OCI-LY1 (cell line): ENCODE measurements around the gene RAB11FIP3.

Experiments used
- H2AFZ ChIP-seq: fragments of 200-600 bp; sonication (generic), shearing (Covaris generic); 2 replicates; pipeline ENCODE4 v1.6.0; 2014; ENCODE audit warnings: antibody characterized with exemption, mild to moderate bottlenecking, low read length
- H3F3A ChIP-seq: fragments of 200-600 bp; sonication (generic), shearing (Covaris generic); 2 replicates; pipeline ENCODE4 v1.6.0; 2014; ENCODE audit warnings: mild to moderate bottlenecking, antibody characterized with exemption, low read length, moderate library complexity; ENCODE audit not compliant: insufficient read depth
- H3K27ac ChIP-seq: fragments of 200-600 bp; sonication (generic); 2 replicates; pipeline ENCODE4 v1.5.1; 2014; ENCODE audit warnings: low read length, mixed run types, mild to moderate bottlenecking, low read depth; ENCODE audit not compliant: poor library complexity, severe bottlenecking
- H3K27me3 ChIP-seq: fragments of 200-600 bp; sonication (generic); 2 replicates; pipeline ENCODE4 v1.6.0; 2014; ENCODE audit warnings: antibody characterized with exemption, mild to moderate bottlenecking, low read length, moderate library complexity; ENCODE audit not compliant: insufficient read depth
- H3K36me3 ChIP-seq: fragments of 200-600 bp; sonication (generic); 2 replicates; pipeline ENCODE4 v1.6.1; 2014; ENCODE audit warnings: mild to moderate bottlenecking, antibody characterized with exemption, low read length, moderate library complexity, mixed read lengths; ENCODE audit not compliant: insufficient read depth
- H3K4me1 ChIP-seq: fragments of 200-600 bp; sonication (generic); 2 replicates; pipeline ENCODE4 v1.5.1; 2014; ENCODE audit warnings: mild to moderate bottlenecking, low read length, moderate library complexity; ENCODE audit not compliant: insufficient read depth, severe bottlenecking
- H3K4me2 ChIP-seq: fragments of 200-600 bp; sonication (generic), shearing (Covaris generic); 2 replicates; pipeline ENCODE4 v1.6.1; 2014; ENCODE audit warnings: low read length
- H3K4me3 ChIP-seq: fragments of 200-600 bp; sonication (generic); 2 replicates; pipeline ENCODE4 v1.5.1; 2014; ENCODE audit warnings: low read length, low read depth, mild to moderate bottlenecking, mixed read lengths; ENCODE audit not compliant: poor library complexity, severe bottlenecking
- H3K79me2 ChIP-seq: fragments of 200-600 bp; shearing (Covaris generic); 2 replicates; pipeline ENCODE4 v1.6.1; 2016; ENCODE audit warnings: mixed run types, low read length, mixed read lengths; ENCODE audit not compliant: insufficient read depth
- H3K9ac ChIP-seq: fragments of 200-600 bp; sonication (generic), shearing (Covaris generic); 2 replicates; pipeline ENCODE4 v1.6.1; 2014; ENCODE audit warnings: mild to moderate bottlenecking, low read length, mixed read lengths
- H3K9me2 ChIP-seq: fragments of 200-600 bp; sonication (generic), shearing (Covaris generic); 2 replicates; pipeline ENCODE4 v1.6.1; 2014; ENCODE audit warnings: low read depth, mild to moderate bottlenecking, low read length, mixed read lengths
- H3K9me3 ChIP-seq: fragments of 200-600 bp; shearing (Covaris generic); 2 replicates; pipeline ENCODE4 v1.6.1; 2014; ENCODE audit warnings: low read length, mixed read lengths
- H4K20me1 ChIP-seq: fragments of 200-600 bp; sonication (generic), shearing (Covaris generic); 2 replicates; pipeline ENCODE4 v1.6.0; 2016; ENCODE audit warnings: mild to moderate bottlenecking, low read length; ENCODE audit not compliant: insufficient read depth
- CTCF ChIP-seq: fragments of 200-600 bp; sonication (generic), shearing (Covaris generic); IDR thresholded peaks from 2 replicates; pipeline ENCODE4 v1.5.1; 2017; ENCODE audit warnings: mild to moderate bottlenecking, antibody characterized with exemption, low read length, moderate library complexity, mixed read lengths
- EZH2 ChIP-seq: fragments of 200-600 bp; sonication (generic), shearing (Covaris generic); IDR thresholded peaks from 2 replicates; pipeline ENCODE4 v1.8.0; 2017; ENCODE audit warnings: borderline replicate concordance, mixed run types, mild to moderate bottlenecking, antibody characterized with exemption, low read length, moderate library complexity, mixed read lengths

RAB11FIP3 gene

GRCh38 chr16:381012-381788 is 44.2 kb upstream of the RAB11FIP3 start:
- no peaks in the 10 kb centered on the region for H4K20me1 ChIP-seq
- H3K4me3 ChIP-seq: peak overlapping the region; percentile 98
- H3K9me2 ChIP-seq: no peaks in the 10 kb centered on the region
- no peak overlapping the region for H3K27ac ChIP-seq
- H3K4me2 ChIP-seq: peak overlapping the region; percentile 96
- peaks cover 37% of the 10 kb centered on the region for H3K4me1 ChIP-seq
- H3F3A ChIP-seq: no peaks in the 10 kb centered on the region
- H3K79me2 ChIP-seq: no peaks in the 10 kb centered on the region
- no peaks in the 10 kb centered on the region for H3K9me3 ChIP-seq
- no peak overlapping the region for H2AFZ ChIP-seq
- H3K9ac ChIP-seq: peak overlapping the region; percentile 97
- H3K36me3 ChIP-seq: peaks cover 10% of the 10 kb centered on the region
- TF ChIP-seq CTCF (no peak), EZH2 (no peak)
- no peaks in the 10 kb centered on the region for H3K27me3 ChIP-seq

GRCh38 chr16:381789-382717 is 43.4 kb upstream of the RAB11FIP3 start, which contains the start of gene PGAP6:
TSS of gene PGAP6 (minus strand) at chr16:381978. CDS start at chr16:381821, 157 bp downstream.
- Histone ChIP-seq H3K4me3 (peak within 1 kb of the TSS; percentile 98), H3K27me3 (no peaks in the 10 kb centered on the region), H3K4me2 (peak within 1 kb of the TSS; percentile 96), H4K20me1 (no peaks in the 10 kb centered on the region), H3K9me3 (no peaks in the 10 kb centered on the region), H3K79me2 (no peaks in the 10 kb centered on the region), H2AFZ (no peak within 1 kb of the TSS), H3K36me3 (peaks cover 4% of the 10 kb centered on the region), H3F3A (no peaks in the 10 kb centered on the region), H3K9ac (peak within 1 kb of the TSS; percentile 97), H3K4me1 (peaks cover 40% of the 10 kb centered on the region), H3K27ac (peak within 1 kb of the TSS; percentile 91), H3K9me2 (no peaks in the 10 kb centered on the region)
- no peak for TF ChIP-seq EZH2
- no peak for TF ChIP-seq CTCF

GRCh38 chr16:383326-384051 is 42.0 kb upstream of the RAB11FIP3 start:
- Histone ChIP-seq H3K4me2 (peak overlapping the region; percentile 70), H3K9me2 (no peaks in the 10 kb centered on the region), H3K4me1 (peaks cover 40% of the 10 kb centered on the region), H3K27me3 (no peaks in the 10 kb centered on the region), H3F3A (no peaks in the 10 kb centered on the region), H3K36me3 (no peaks in the 10 kb centered on the region; the same call in 1 of the 2 replicates), H3K79me2 (no peaks in the 10 kb centered on the region), H3K4me3 (peak overlapping the region; percentile 82), H3K27ac (peak overlapping the region; percentile 91), H3K9ac (peak overlapping the region; percentile 85), H4K20me1 (no peaks in the 10 kb centered on the region), H3K9me3 (no peaks in the 10 kb centered on the region), H2AFZ (no peak overlapping the region)
- TF ChIP-seq EZH2: no peak
- no peak for TF ChIP-seq CTCF
